Brain pericyte (primary cell): Measurements from ENCODE around the gene ADAMTS1.
A peak's percentile ranks its signal among the peaks of the same experiment; 100 is the strongest.

ENCODE experiments used
- DNase-seq: peaks from one replicate; pipeline ENCODE4 v3.0.0-alpha.2; 2012; ENCODE audit warnings: low read depth, low spot score

Gene ADAMTS1

GRCh38 chr21:26844258-26845065 lies 747 bp downstream of the ADAMTS1 start:
- DNase-seq = no peak

GRCh38 chr21:26843933-26844257 lies 1.3 kb downstream of the ADAMTS1 start:
- DNase-seq = no peak

GRCh38 chr21:26842974-26843932 lies 2.0 kb downstream of the ADAMTS1 start:
- DNase-seq = peak; percentile 83

GRCh38 chr21:26842300-26842699 lies 2.9 kb downstream of the ADAMTS1 start:
- DNase-seq = no peak

- no peak for DNase-seq
Measured at GRCh38 chr21:26840912-26841311, 4.3 kb downstream of the ADAMTS1 start.

GRCh38 chr21:26840201-26840600 lies 5.0 kb downstream of the ADAMTS1 start:
- DNase-seq = no peak

GRCh38 chr21:26837539-26837938 lies 7.7 kb downstream of the ADAMTS1 start:
- DNase-seq = no peak

GRCh38 chr21:26836528-26836927 lies 8.7 kb downstream of the ADAMTS1 start:
- DNase-seq = no peak

GRCh38 chr21:26835714-26836265 lies 9.4 kb downstream of the ADAMTS1 start:
- DNase-seq = no peak

GRCh38 chr21:26835027-26835713 lies 10.0 kb downstream of the ADAMTS1 start:
- DNase-seq = no peak

- no peak for DNase-seq
Measured at GRCh38 chr21:26834181-26834905, 10.9 kb downstream of the ADAMTS1 start.

GRCh38 chr21:26833460-26833939 lies 11.7 kb downstream of the ADAMTS1 start:
- no peak for DNase-seq

- no peak for DNase-seq
Measured at GRCh38 chr21:26833011-26833410, 12.2 kb downstream of the ADAMTS1 start.

GRCh38 chr21:26832546-26832945 lies 12.7 kb downstream of the ADAMTS1 start:
- DNase-seq = no peak

GRCh38 chr21:26826801-26827200 lies 18.4 kb downstream of the ADAMTS1 start:
- DNase-seq = no peak

- no peak for DNase-seq
Measured at GRCh38 chr21:26820509-26820908, 24.7 kb downstream of the ADAMTS1 start.

- no peak for DNase-seq
Measured at GRCh38 chr21:26819740-26820324, 25.4 kb downstream of the ADAMTS1 start.

- no peak for DNase-seq
Measured at GRCh38 chr21:26818906-26819305, 26.3 kb downstream of the ADAMTS1 start.

- DNase-seq = no peak
Measured at GRCh38 chr21:26815197-26815596, 30.0 kb downstream of the ADAMTS1 start.

GRCh38 chr21:26814386-26814785 lies 30.8 kb downstream of the ADAMTS1 start:
- no peak for DNase-seq
